Fibroblast of lung (primary cell): ENCODE measurements around the gene SPDYE8. TPM values are rescaled to one million over a fixed set of nuclear protein-coding genes. Genes with fewer than 3 reads are reported as not detected.
"Not testable (repeated sequence)": the region's sequence is repeated elsewhere in the genome, so short reads cannot be mapped to it uniquely, and the experiment has no call there.

Source experiments
- DNase-seq, 2 donors: peaks; one replicate each; pipeline versions ENCODE4 v3.0.0 to v3.0.0-alpha.2; 2010; ENCODE audit warnings: low read depth in 2 of 2
- H2AFZ ChIP-seq: 2 replicates; pipeline ENCODE4 v1.5.1; 2012; ENCODE audit warnings: low read length, control low read depth, inconsistent platforms
- H3K27ac ChIP-seq: 2 replicates; pipeline ENCODE4 v1.5.1; 2011; ENCODE audit warnings: low read length, control low read depth; ENCODE audit not compliant: insufficient read depth
- H3K27me3 ChIP-seq: 2 replicates; pipeline ENCODE4 v1.5.1; 2011; ENCODE audit warnings: mild to moderate bottlenecking, low read length; ENCODE audit not compliant: control insufficient read depth, insufficient read depth
- H3K36me3 ChIP-seq: 2 replicates; pipeline ENCODE4 v1.5.1; 2011; ENCODE audit warnings: low read length; ENCODE audit not compliant: control insufficient read depth, insufficient read depth
- H3K4me1 ChIP-seq: 2 replicates; pipeline ENCODE4 v1.5.1; 2011; ENCODE audit warnings: low read length; ENCODE audit not compliant: control insufficient read depth, insufficient read depth; ENCODE audit errors: extremely low read depth
- H3K4me2 ChIP-seq: 2 replicates; pipeline ENCODE4 v1.5.1; 2011; ENCODE audit warnings: low read length, control low read depth; ENCODE audit not compliant: insufficient read depth; ENCODE audit errors: extremely low read depth
- H3K4me3 ChIP-seq, 4 experiments: fragments of 200-600 bp in 1 of 4; sonication (generic) in 1 of 4; replicated peaks in 1 of 4; 2 replicates each; pipeline ENCODE4 v1.5.1; 2011 to 2016; ENCODE audit warnings: low read length in 4 of 4, low read depth in 3 of 4, mild to moderate bottlenecking in 3 of 4, control low read depth in 2 of 4, inconsistent platforms in 1 of 4, mixed read lengths in 1 of 4; ENCODE audit not compliant: insufficient read depth in 1 of 4; ENCODE audit errors: control extremely low read depth in 1 of 4
- H3K79me2 ChIP-seq: 2 replicates; pipeline ENCODE4 v1.5.1; 2012; ENCODE audit warnings: mild to moderate bottlenecking, low read length, inconsistent platforms; ENCODE audit not compliant: control insufficient read depth, insufficient read depth
- H3K9ac ChIP-seq: 2 replicates; pipeline ENCODE4 v1.5.1; 2011; ENCODE audit warnings: mild to moderate bottlenecking, low read length, control low read depth; ENCODE audit not compliant: insufficient read depth
- H3K9me3 ChIP-seq: 2 replicates; pipeline ENCODE4 v1.5.1; 2012; ENCODE audit warnings: low read depth, low read length; ENCODE audit not compliant: control insufficient read depth, insufficient read depth
- H4K20me1 ChIP-seq: 2 replicates; pipeline ENCODE4 v1.5.1; 2011; ENCODE audit warnings: low read length; ENCODE audit not compliant: control insufficient read depth, insufficient read depth; ENCODE audit errors: extremely low read depth
- polyA plus RNA-seq, 2 donors: library from polyadenylated mRNA; depleted of rRNA in 1 of 2; stranded (reverse) in 1 of 2; unstranded in 1 of 2; fragments of >200 nt; gene quantifications; 2 replicates each; pipeline ENCODE4 v1.2.1, GENCODE V29; 2011 to 2012; ENCODE audit warnings: missing spikeins in 1 of 2
- total RNA-seq: library from RNA; depleted of rRNA; stranded (reverse); fragments of >200 nt; gene quantifications from 2 replicates; pipeline ENCODE4 v1.2.1, GENCODE V29; 2014

The SPDYE8 gene
- total and polyA plus RNA-seq, 2 donors (not counting 1 experiment from before 2014, with no cell fraction given), result not detected

- not testable (repeated sequence) for H3K27ac ChIP-seq, DNase-seq, H3K4me1 ChIP-seq, H3K79me2 ChIP-seq, H3K4me3 ChIP-seq, H3K36me3 ChIP-seq, H4K20me1 ChIP-seq, H3K9me3 ChIP-seq, H3K9ac ChIP-seq, H3K27me3 ChIP-seq, H3K4me2 ChIP-seq, H2AFZ ChIP-seq
Measured at GRCh38 chr7:72974781-72975180, 54.8 kb downstream of the SPDYE8 start.

DNA sequence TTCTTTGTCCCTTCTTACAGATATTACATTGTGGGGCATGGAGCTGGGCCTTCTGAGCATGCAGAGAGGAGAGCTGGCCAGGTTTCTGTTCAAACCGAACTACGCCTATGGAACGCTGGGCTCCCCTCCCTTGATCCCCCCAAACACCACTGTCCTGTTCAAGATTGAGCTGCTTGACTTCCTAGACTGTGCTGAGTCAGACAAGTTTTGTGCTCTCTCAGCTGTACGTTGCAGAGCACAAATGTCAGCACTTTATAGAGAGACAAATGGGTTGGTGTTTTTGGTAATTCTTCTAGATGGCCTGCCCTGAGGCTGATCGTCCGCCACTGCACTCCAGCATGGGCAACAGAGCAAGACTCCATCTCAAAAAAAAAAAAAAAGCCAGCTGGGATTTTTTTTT, 58.1 kb downstream of the SPDYE8 start:
- H3K4me1 ChIP-seq, DNase-seq, H3K27me3 ChIP-seq, H4K20me1 ChIP-seq, H3K4me3 ChIP-seq, H3K27ac ChIP-seq, H3K9ac ChIP-seq, H3K36me3 ChIP-seq, H3K4me2 ChIP-seq, H3K9me3 ChIP-seq, H3K79me2 ChIP-seq, H2AFZ ChIP-seq: not testable (repeated sequence)

Other genes starting within 250 kb of the SPDYE8 start
- gene TYW1B, start 201.6 kb downstream of the SPDYE8 start, total RNA-seq, result 2.6 and 6.1 TPM in 2 replicates
- 0.97 and 4.7 TPM in 2 replicates for gene TYW1B, start 201.6 kb downstream of the SPDYE8 start, polyA plus RNA-seq
- 3.1 and 4.8 TPM in 2 replicates for gene POM121, start 104.7 kb downstream of the SPDYE8 start, total RNA-seq
- 6.3 and 10.0 TPM in 2 replicates for gene POM121, start 104.7 kb downstream of the SPDYE8 start, polyA plus RNA-seq
- gene TRIM74, start 60.3 kb downstream of the SPDYE8 start, total RNA-seq, result not detected in 2 replicates
- gene TRIM74, start 60.3 kb downstream of the SPDYE8 start, polyA plus RNA-seq, result not detected in 2 replicates
- gene SPDYE11, start 28.1 kb upstream of the SPDYE8 start, total RNA-seq, result not detected in 2 replicates
- gene SPDYE11, start 28.1 kb upstream of the SPDYE8 start, polyA plus RNA-seq, result not detected in 2 replicates
- gene SPDYE9, start 56.3 kb upstream of the SPDYE8 start, total RNA-seq, result not detected in 2 replicates
- not detected in 2 replicates for gene SPDYE9, start 56.3 kb upstream of the SPDYE8 start, polyA plus RNA-seq